Endothelial cell of umbilical vein (primary cell): Measurements from ENCODE around the gene SH3BP2.

Experiments
- EZH2 ChIP-seq: IDR thresholded peaks from 2 replicates; pipeline ENCODE4 v1.6.1; 2012; ENCODE audit warnings: borderline replicate concordance, low read depth, mild to moderate bottlenecking, moderate library complexity, low read length, inconsistent platforms; ENCODE audit not compliant: severe bottlenecking
- FOS ChIP-seq: IDR thresholded peaks from 2 replicates; pipeline ENCODE4 v1.6.1; 2011; ENCODE audit warnings: mild to moderate bottlenecking, low read length, moderate library complexity, borderline replicate concordance; ENCODE audit not compliant: insufficient read depth
- POLR2A ChIP-seq: IDR thresholded peaks from 2 replicates; pipeline ENCODE4 v1.6.1; 2012; ENCODE audit warnings: low read depth, mild to moderate bottlenecking, control low read depth, low read length
- POLR2AphosphoS5 ChIP-seq: IDR thresholded peaks from 2 replicates; pipeline ENCODE4 v1.6.1; 2012; ENCODE audit warnings: low read depth, mild to moderate bottlenecking, control low read depth, low read length, moderate library complexity; ENCODE audit not compliant: insufficient read depth
- TF ChIP-seq, protein P1 (sequence below), 2 donors: IDR thresholded peaks; 1 replicate in 1 of 2; 2 replicates in 1 of 2; pipeline ENCODE4 v1.5.1; 2011; ENCODE audit warnings: low read length in 2 of 2, mild to moderate bottlenecking in 2 of 2, moderate library complexity in 2 of 2, control low read depth in 1 of 2, inconsistent platforms in 1 of 2, low read depth in 1 of 2; ENCODE audit not compliant: insufficient read depth in 1 of 2; ENCODE audit errors: extremely low read depth in 1 of 2
- TF ChIP-seq, protein P2 (sequence below): IDR thresholded peaks from 2 replicates; pipeline ENCODE4 v1.6.1; 2011; ENCODE audit not compliant: insufficient read depth, insufficient read length

- TF ChIP-seq POLR2A (no peak), EZH2 (no peak), FOS (no peak), POLR2AphosphoS5 (no peak)
- TF ChIP-seq, protein P1, sequence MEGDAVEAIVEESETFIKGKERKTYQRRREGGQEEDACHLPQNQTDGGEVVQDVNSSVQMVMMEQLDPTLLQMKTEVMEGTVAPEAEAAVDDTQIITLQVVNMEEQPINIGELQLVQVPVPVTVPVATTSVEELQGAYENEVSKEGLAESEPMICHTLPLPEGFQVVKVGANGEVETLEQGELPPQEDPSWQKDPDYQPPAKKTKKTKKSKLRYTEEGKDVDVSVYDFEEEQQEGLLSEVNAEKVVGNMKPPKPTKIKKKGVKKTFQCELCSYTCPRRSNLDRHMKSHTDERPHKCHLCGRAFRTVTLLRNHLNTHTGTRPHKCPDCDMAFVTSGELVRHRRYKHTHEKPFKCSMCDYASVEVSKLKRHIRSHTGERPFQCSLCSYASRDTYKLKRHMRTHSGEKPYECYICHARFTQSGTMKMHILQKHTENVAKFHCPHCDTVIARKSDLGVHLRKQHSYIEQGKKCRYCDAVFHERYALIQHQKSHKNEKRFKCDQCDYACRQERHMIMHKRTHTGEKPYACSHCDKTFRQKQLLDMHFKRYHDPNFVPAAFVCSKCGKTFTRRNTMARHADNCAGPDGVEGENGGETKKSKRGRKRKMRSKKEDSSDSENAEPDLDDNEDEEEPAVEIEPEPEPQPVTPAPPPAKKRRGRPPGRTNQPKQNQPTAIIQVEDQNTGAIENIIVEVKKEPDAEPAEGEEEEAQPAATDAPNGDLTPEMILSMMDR (IDR thresholded peaks at IDR 0.05; ENCODE audit: extremely low read depth in 1 of 2, insufficient read depth in 1 of 2, low read depth in 1 of 2, low read length in 2 of 2) = no peak
- TF ChIP-seq, protein P2, sequence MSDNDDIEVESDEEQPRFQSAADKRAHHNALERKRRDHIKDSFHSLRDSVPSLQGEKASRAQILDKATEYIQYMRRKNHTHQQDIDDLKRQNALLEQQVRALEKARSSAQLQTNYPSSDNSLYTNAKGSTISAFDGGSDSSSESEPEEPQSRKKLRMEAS = no peak
These were observed 82.0 kb downstream of the SH3BP2 start for GRCh38 chr4:2874861-2875260.
